Hepatocyte (in vitro differentiated cells): Measurements from ENCODE around the gene RABL6. TPM values are rescaled to one million over a fixed set of nuclear protein-coding genes. Genes with fewer than 3 reads are reported as not detected.
"Not testable (repeated sequence)": the region's sequence is repeated elsewhere in the genome, so short reads cannot be mapped to it uniquely, and the experiment has no call there.

Experiments
- DNase-seq: peaks from one replicate; pipeline ENCODE4 v3.0.0-alpha.2; 2016; ENCODE audit warnings: low spot score
- H2AFZ ChIP-seq: fragments of 200-600 bp; sonication (generic); 2 replicates; pipeline ENCODE4 v1.6.0; 2016; ENCODE audit warnings: antibody characterized with exemption, mild to moderate bottlenecking
- H3K27ac ChIP-seq: fragments of 200-600 bp; sonication (generic); 2 replicates; pipeline ENCODE4 v1.5.1; 2016; ENCODE audit warnings: mild to moderate bottlenecking
- H3K27me3 ChIP-seq: fragments of 200-600 bp; sonication (generic); 2 replicates; pipeline ENCODE4 v1.6.1; 2016
- H3K36me3 ChIP-seq: fragments of 200-600 bp; sonication (generic); replicated peaks from 2 replicates; pipeline ENCODE4 v1.5.1; 2016; ENCODE audit warnings: low read depth; ENCODE audit not compliant: insufficient read depth
- H3K4me1 ChIP-seq: fragments of 200-600 bp; sonication (generic); 2 replicates; pipeline ENCODE4 v1.5.1; 2016; ENCODE audit warnings: mild to moderate bottlenecking, moderate library complexity; ENCODE audit not compliant: insufficient read depth
- H3K4me2 ChIP-seq: fragments of 200-600 bp; sonication (generic); 2 replicates; pipeline ENCODE4 v1.6.0; 2016
- H3K4me3 ChIP-seq: fragments of 200-600 bp; sonication (generic); 2 replicates; pipeline ENCODE4 v1.5.1; 2016; ENCODE audit warnings: mild to moderate bottlenecking
- H3K79me2 ChIP-seq: fragments of 200-600 bp; sonication (generic); 2 replicates; pipeline ENCODE4 v1.6.0; 2017; ENCODE audit warnings: mild to moderate bottlenecking
- H3K9me2 ChIP-seq: fragments of 200-600 bp; sonication (generic); replicated peaks from 2 replicates; pipeline ENCODE4 v1.6.0; 2017; ENCODE audit warnings: mild to moderate bottlenecking; ENCODE audit not compliant: insufficient read depth
- H3K9me3 ChIP-seq: fragments of 200-600 bp; sonication (generic); 2 replicates; pipeline ENCODE4 v1.5.1; 2016; ENCODE audit warnings: low read depth, mild to moderate bottlenecking
- H4K20me1 ChIP-seq: fragments of 200-600 bp; sonication (generic); 2 replicates; pipeline ENCODE4 v1.6.0; 2016; ENCODE audit warnings: mild to moderate bottlenecking; ENCODE audit not compliant: insufficient read depth, poor library complexity, severe bottlenecking
- EZH2 ChIP-seq: fragments of 200-600 bp; sonication (generic); IDR thresholded peaks from 2 replicates; pipeline ENCODE4 v1.6.1; 2016; ENCODE audit warnings: antibody characterized with exemption, mild to moderate bottlenecking, borderline replicate concordance
- EZH2phosphoT487 ChIP-seq: fragments of 200-600 bp; sonication (generic); IDR thresholded peaks from one replicate; pipeline ENCODE4 v1.6.1; 2018; ENCODE audit warnings: antibody characterized with exemption, mild to moderate bottlenecking, low read depth, moderate library complexity; ENCODE audit not compliant: unreplicated experiment, severe bottlenecking
- WGBS: methylation state at CpG from one replicate; pipeline ENCODE4 v1.1.6; 2016; ENCODE audit warnings: low lambda C conversion rate; ENCODE audit errors: missing lambda C conversion rate; 5-methylcytosine and 5-hydroxymethylcytosine counted together
- polyA plus RNA-seq: library from polyadenylated mRNA; unstranded; fragments of >200 nt; fragmentation: Nextera tagmentation; extraction: Ambion mirVana; gene quantifications from 2 replicates; pipeline ENCODE4 v1.2.1, GENCODE V29; 2016
- total RNA-seq: library from RNA; depleted of rRNA; stranded (reverse); fragments of >200 nt; gene quantifications from 2 replicates; pipeline ENCODE4 v1.2.3, GENCODE V29; 2014
- TF ChIP-seq, protein P1 (sequence below): fragments of 200-600 bp; sonication (generic); IDR thresholded peaks from 2 replicates; pipeline ENCODE4 v1.5.1; 2016; ENCODE audit warnings: antibody characterized with exemption, mild to moderate bottlenecking; ENCODE audit not compliant: poor library complexity

The RABL6 gene
- total and polyA plus RNA-seq, 2 experiments from 2014 or later, result 72.3 to 103 TPM

DNA sequence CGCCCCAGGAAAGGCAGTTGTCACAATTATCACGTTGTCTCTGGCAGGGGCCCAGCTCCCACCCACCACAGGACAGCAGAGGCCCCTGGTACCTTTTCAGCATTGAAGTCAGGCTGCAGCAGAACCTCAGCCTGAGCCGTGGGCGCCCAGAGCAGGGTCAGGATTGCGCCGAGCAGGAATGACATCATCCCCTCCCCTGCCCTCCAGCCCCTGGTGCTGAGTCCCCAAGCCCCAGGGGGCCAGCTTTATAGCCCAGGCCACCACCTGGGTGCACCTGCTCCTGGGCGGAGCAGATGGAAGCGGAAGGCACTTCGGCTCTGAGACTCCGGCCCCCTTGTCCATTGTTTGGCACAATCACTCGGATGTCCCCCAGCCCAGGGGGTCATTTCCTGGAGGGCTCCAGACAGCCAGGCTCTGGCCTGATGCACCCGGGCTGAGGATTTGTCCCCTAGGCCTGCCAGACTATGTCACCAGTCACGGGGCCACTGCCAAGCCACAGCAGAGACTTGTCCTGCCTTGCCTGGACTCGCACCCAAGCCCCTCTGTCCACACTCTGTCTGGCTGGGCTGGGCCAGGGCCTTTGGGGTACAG, 43.4 kb upstream of the RABL6 start, which contains the start of gene LCN15:
Gene LCN15, minus strand, starts transcription at position 218 of the 591 bp plus-strand sequence. Its CDS starts 30 bp downstream, at position 188.
- 93% methylated on average over 14 of the region's 14 CpGs for WGBS
- H3K9me3 ChIP-seq, result no peaks in the 10 kb centered on the region
- H3K79me2 ChIP-seq, result no peaks in the 10 kb centered on the region
- no peaks in the 10 kb centered on the region for H3K27me3 ChIP-seq
- no peak within 1 kb of the TSS for H2AFZ ChIP-seq
- no peak within 1 kb of the TSS for H3K27ac ChIP-seq
- H3K36me3 ChIP-seq, result no peaks in the 10 kb centered on the region
- TF ChIP-seq EZH2 (no peak), EZH2phosphoT487 (no peak)
- TF ChIP-seq, protein P1, sequence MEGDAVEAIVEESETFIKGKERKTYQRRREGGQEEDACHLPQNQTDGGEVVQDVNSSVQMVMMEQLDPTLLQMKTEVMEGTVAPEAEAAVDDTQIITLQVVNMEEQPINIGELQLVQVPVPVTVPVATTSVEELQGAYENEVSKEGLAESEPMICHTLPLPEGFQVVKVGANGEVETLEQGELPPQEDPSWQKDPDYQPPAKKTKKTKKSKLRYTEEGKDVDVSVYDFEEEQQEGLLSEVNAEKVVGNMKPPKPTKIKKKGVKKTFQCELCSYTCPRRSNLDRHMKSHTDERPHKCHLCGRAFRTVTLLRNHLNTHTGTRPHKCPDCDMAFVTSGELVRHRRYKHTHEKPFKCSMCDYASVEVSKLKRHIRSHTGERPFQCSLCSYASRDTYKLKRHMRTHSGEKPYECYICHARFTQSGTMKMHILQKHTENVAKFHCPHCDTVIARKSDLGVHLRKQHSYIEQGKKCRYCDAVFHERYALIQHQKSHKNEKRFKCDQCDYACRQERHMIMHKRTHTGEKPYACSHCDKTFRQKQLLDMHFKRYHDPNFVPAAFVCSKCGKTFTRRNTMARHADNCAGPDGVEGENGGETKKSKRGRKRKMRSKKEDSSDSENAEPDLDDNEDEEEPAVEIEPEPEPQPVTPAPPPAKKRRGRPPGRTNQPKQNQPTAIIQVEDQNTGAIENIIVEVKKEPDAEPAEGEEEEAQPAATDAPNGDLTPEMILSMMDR, result no peak
- H4K20me1 ChIP-seq, result no peaks in the 10 kb centered on the region
- H3K4me3 ChIP-seq, result no peak within 1 kb of the TSS
- DNase-seq, result no peak
- no peaks in the 10 kb centered on the region for H3K9me2 ChIP-seq
- H3K4me2 ChIP-seq, result no peak within 1 kb of the TSS
- H3K4me1 ChIP-seq, result no peaks in the 10 kb centered on the region

DNA sequence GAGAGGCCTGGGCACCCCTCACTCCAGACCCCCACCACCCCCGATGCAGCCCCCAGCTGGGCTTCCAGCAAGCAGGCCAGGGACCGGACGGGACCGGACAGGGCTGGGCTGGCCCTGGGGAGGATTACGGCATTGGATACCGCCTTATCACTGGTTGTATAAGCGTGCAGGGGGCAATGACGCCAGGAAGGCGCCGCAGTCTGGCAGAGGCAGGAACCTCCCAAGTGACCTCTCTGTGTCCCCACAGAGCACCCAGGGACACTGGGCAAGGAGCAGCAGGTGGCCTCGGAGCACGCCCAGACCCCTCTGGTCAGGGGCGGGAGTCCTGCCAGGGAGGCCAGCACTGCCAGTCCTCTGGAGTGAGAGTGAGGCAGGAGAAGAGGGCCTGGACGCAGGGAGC, 42.7 kb upstream of the RABL6 start:
- H3K27ac ChIP-seq, result no peak overlapping the region
- no peak overlapping the region for H3K4me3 ChIP-seq
- no peaks in the 10 kb centered on the region for H3K27me3 ChIP-seq
- H3K4me1 ChIP-seq, result no peaks in the 10 kb centered on the region
- H4K20me1 ChIP-seq, result no peaks in the 10 kb centered on the region
- H3K79me2 ChIP-seq, result no peaks in the 10 kb centered on the region
- no peak overlapping the region for H2AFZ ChIP-seq
- H3K36me3 ChIP-seq, result no peaks in the 10 kb centered on the region
- WGBS, result 92% methylated on average over 14 of the region's 14 CpGs
- H3K9me3 ChIP-seq, result no peaks in the 10 kb centered on the region
- TF ChIP-seq EZH2phosphoT487 (no peak), EZH2 (no peak)
- TF ChIP-seq, protein P1, result no peak
- H3K4me2 ChIP-seq, result no peak overlapping the region
- DNase-seq, result no peak
- H3K9me2 ChIP-seq, result no peaks in the 10 kb centered on the region

DNA sequence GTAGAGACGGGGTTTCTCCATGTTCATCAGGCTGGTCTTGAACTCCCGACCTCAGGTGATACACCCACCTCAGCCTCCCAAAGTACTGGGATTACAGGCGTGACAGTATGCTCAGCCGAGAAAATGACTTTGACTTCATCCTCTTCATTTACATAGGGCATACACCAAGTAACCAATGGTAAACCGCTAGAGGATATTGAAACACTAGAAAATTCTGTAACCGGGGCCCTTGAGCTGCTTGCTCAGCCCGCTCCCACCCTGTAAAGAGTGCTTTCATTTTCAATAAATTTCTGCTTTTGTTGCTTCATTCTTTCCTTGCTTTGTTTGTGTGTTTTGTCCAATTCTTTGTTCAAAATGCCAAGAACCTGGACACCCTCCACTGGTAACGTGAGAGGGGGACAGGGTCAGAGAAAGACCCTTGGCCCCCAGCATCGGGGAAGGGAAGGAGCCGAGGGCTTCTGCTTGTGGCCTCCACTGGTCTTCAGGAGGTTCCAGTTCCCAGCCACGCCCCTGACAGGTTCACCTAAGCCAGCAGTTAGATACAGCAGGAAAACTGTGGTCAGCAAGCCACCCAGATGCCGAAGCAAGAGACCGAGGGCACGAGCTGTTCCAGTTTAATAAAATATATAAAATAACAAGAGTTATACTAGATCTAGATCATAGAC, 41.9 kb upstream of the RABL6 start:
- H3K36me3 ChIP-seq, result not testable (repeated sequence)

DNA sequence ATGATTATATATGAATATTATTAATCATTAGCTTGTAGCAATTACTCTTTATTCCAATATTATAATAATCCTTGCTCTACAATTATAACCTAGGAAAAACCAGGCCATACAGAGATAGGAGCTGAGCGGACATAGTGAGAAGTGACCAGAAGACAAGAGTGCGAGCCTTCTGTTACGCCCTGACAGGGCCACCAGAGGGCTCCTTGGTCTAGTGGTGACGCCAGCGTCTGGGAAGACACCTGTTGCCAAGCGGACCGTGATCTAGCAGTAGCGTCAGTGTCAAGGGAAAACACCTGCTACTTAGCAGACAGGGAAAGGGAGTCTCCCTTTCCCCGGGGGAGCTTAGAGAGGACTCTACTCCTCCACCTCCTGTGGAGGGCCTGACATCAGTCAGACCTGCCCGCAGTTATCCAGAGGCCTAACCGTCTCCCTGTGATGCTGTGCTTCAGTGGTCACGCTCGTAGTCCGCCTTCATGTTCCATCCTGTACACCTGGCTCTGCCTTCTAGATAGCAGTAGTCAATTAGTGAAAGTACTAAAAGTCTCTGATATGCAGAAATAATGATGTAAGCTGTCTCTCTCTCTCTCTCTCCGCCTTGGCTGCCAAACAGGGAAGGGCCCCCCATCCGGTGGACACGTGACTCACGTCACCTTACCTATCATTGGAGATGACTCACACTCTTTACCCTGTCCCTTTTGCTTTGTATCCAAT, 41.2 kb upstream of the RABL6 start:
- whole genome bisulfite sequencing, result 51% methylated on average over 18 of the region's 18 CpGs
- not testable (repeated sequence) for H3K27ac ChIP-seq, H3K36me3 ChIP-seq, H3K4me3 ChIP-seq, H3K9me2 ChIP-seq, H3K4me1 ChIP-seq, H3K9me3 ChIP-seq, H3K27me3 ChIP-seq, H3K4me2 ChIP-seq, H4K20me1 ChIP-seq, H3K79me2 ChIP-seq, H2AFZ ChIP-seq
- TF ChIP-seq, protein P1, result peak; percentile 51
- peak; percentile 79 for DNase-seq

More for the DNA sequence above, 41.9 kb upstream of the RABL6 start:
- not testable (repeated sequence) for H3K79me2 ChIP-seq, H3K4me3 ChIP-seq, H3K27ac ChIP-seq, H2AFZ ChIP-seq, H3K4me1 ChIP-seq, H3K4me2 ChIP-seq, H4K20me1 ChIP-seq, H3K27me3 ChIP-seq, H3K9me2 ChIP-seq, H3K9me3 ChIP-seq, DNase-seq
- 81% methylated on average over 14 of the region's 14 CpGs for WGBS
